GM21717 (cell line): Measurements from ENCODE around the gene ZMYND12.
"Not testable (repeated sequence)": the region's sequence is repeated elsewhere in the genome, so short reads cannot be mapped to it uniquely, and the experiment has no call there.

ENCODE experiments used
- ATAC-seq: cut with Tn5 transposase; IDR thresholded peaks from one replicate; pipeline ENCODE4 v1.9.1; 2021; ENCODE audit warnings: mild to moderate bottlenecking, moderate library complexity; ENCODE audit not compliant: unreplicated experiment

Gene ZMYND12

GRCh38 chr1:42456010-42456753 lies at the start of gene ZMYND12, which contains the start of gene PPCS:
Gene ZMYND12, minus strand, starts transcription at chr1:42456022. Its CDS starts 25 bp downstream, at chr1:42455997.
Gene PPCS, plus strand, starts transcription at chr1:42456543. Its CDS starts 23 bp downstream, at chr1:42456566.
- ATAC-seq: peak; percentile 81

GRCh38 chr1:42504535-42505128 lies 48.8 kb upstream of the ZMYND12 start:
- no peak for ATAC-seq

- not testable (repeated sequence) for ATAC-seq
These were observed 46.2 kb upstream of the ZMYND12 start for GRCh38 chr1:42502031-42502430.

- ATAC-seq: no peak
These were observed 34.4 kb upstream of the ZMYND12 start for GRCh38 chr1:42490237-42490636.

GRCh38 chr1:42484382-42484781 lies 28.6 kb upstream of the ZMYND12 start:
- ATAC-seq: no peak

- no peak for ATAC-seq
These were observed 26.9 kb upstream of the ZMYND12 start for GRCh38 chr1:42482635-42483153.

- no peak for ATAC-seq
These were observed 25.1 kb upstream of the ZMYND12 start for GRCh38 chr1:42480921-42481320.

- ATAC-seq: no peak
These were observed 23.8 kb upstream of the ZMYND12 start for GRCh38 chr1:42479621-42480020.

GRCh38 chr1:42477775-42478174 lies 22.0 kb upstream of the ZMYND12 start:
- no peak for ATAC-seq

- ATAC-seq: not testable (repeated sequence)
These were observed 21.5 kb upstream of the ZMYND12 start for GRCh38 chr1:42477354-42477753.

GRCh38 chr1:42476605-42477004 lies 20.8 kb upstream of the ZMYND12 start:
- no peak for ATAC-seq

GRCh38 chr1:42469727-42470126 lies 13.9 kb upstream of the ZMYND12 start:
- ATAC-seq: no peak

GRCh38 chr1:42466030-42466429 lies 10.2 kb upstream of the ZMYND12 start:
- no peak for ATAC-seq

- ATAC-seq: no peak
These were observed 8.1 kb upstream of the ZMYND12 start for GRCh38 chr1:42463921-42464320.

GRCh38 chr1:42462828-42463763 lies 7.3 kb upstream of the ZMYND12 start, which contains the start of gene CCDC30:
Gene CCDC30, plus strand, starts transcription at chr1:42463286. Its CDS starts 17,266 bp downstream, at chr1:42480552.
- peak; percentile 96 for ATAC-seq

- ATAC-seq: no peak
These were observed 5.4 kb upstream of the ZMYND12 start for GRCh38 chr1:42461196-42461595.

- ATAC-seq: peak; percentile 53
These were observed 900 bp upstream of the ZMYND12 start for GRCh38 chr1:42456754-42457089.

- no peak for ATAC-seq
These were observed 1.4 kb downstream of the ZMYND12 start for GRCh38 chr1:42454403-42454802.

- no peak for ATAC-seq
These were observed 2.4 kb downstream of the ZMYND12 start for GRCh38 chr1:42453386-42453785.

GRCh38 chr1:42450061-42450460 lies 5.8 kb downstream of the ZMYND12 start:
- ATAC-seq: no peak

GRCh38 chr1:42449256-42449655 lies 6.6 kb downstream of the ZMYND12 start:
- ATAC-seq: no peak
